Left lung (tissue), 10 donors: ENCODE data around the gene RNF38. TPM values are rescaled to one million over a fixed set of nuclear protein-coding genes. Genes with fewer than 3 reads are reported as not detected.
"Not testable (repeated sequence)": the region's sequence is repeated elsewhere in the genome, so short reads cannot be mapped to it uniquely, and the experiment has no call there.

Source experiments
- ATAC-seq: fragments of 200-7000 bp; cut with Tn5 transposase; one replicate; pipeline ENCODE4 v1.9.1; 2020; ENCODE audit warnings: moderate library complexity
- DNase-seq, 4 donors: peaks; one replicate each; pipeline ENCODE4 v3.0.0-alpha.2; 2013 to 2020
- H3K27ac ChIP-seq, 2 donors: fragments of 200-600 bp; sonication (generic) in 1 of 2; one replicate each; pipeline versions ENCODE4 v1.5.0 to v1.8.0; 2020 to 2021
- H3K27me3 ChIP-seq, 2 donors: fragments of 200-600 bp; sonication (generic) in 1 of 2; one replicate each; pipeline versions ENCODE4 v1.5.0 to v1.8.0; 2020 to 2021
- H3K36me3 ChIP-seq, 2 donors: fragments of 200-600 bp; sonication (generic) in 1 of 2; one replicate each; pipeline versions ENCODE4 v1.5.0 to v1.8.0; 2020 to 2021
- H3K4me1 ChIP-seq, 2 donors: fragments of 200-600 bp; one replicate each; pipeline ENCODE4 v1.8.0; 2021
- H3K4me3 ChIP-seq, 2 donors: fragments of 200-600 bp; sonication (generic) in 1 of 2; one replicate each; pipeline versions ENCODE4 v1.5.0 to v1.8.0; 2020 to 2021; ENCODE audit warnings: mild to moderate bottlenecking in 1 of 2
- H3K9me3 ChIP-seq, 2 donors: fragments of 200-600 bp; sonication (generic) in 1 of 2; one replicate each; pipeline versions ENCODE4 v1.5.0 to v1.8.0; 2020 to 2021
- CTCF ChIP-seq, 2 donors: fragments of 200-600 bp; sonication (generic) in 1 of 2; IDR thresholded peaks; one replicate each; pipeline versions ENCODE4 v1.5.0 to v1.8.0; 2021; ENCODE audit warnings: antibody characterized with exemption in 2 of 2
- intact Hi-C, 2 donors: fragments of 100-400 bp; cut with DNase I; formaldehyde crosslinking; loops; one replicate each; pipeline versions ENCODE4 v1.11.2 to v1.14.2; 2022
- polyA plus RNA-seq, 6 donors: library from polyadenylated mRNA; unstranded; fragments of 120-200 nt; gene quantifications; one replicate each; pipeline ENCODE4 v1.2.1, GENCODE V29; 2013; ENCODE audit not compliant: insufficient read length in 6 of 6
- total RNA-seq, 2 donors: library from RNA; stranded (reverse); fragmentation: NEBNext Ultra II Directional; extraction: Animal tissue kit (Norgen Biotek cat#: 25700); gene quantifications; one replicate each; pipeline ENCODE4 v1.2.1, GENCODE V29; 2021
- donor health status: DM: no; HTN: yes; CAD: no.
- donor health status: DM: no; HTN: no; CAD: no.

Gene RNF38
- total and polyA plus RNA-seq, 8 donors: 35.5 to 47.2 (median 41.0) TPM

GRCh38 chr9:36297798-36298197 is 102.3 kb downstream of the RNF38 start:
- no peaks in the 10 kb centered on the region for H3K4me1 ChIP-seq
- H3K9me3 ChIP-seq: no peaks in the 10 kb centered on the region
- H3K27me3 ChIP-seq: no peaks in the 10 kb centered on the region
- DNase-seq (no peak), ATAC-seq (no peak)
- intact Hi-C loops: no loop called here
- no peak for TF ChIP-seq CTCF (IDR thresholded peaks at IDR 0.05)
- H3K36me3 ChIP-seq: no peaks in the 10 kb centered on the region
- H3K27ac ChIP-seq: no peak overlapping the region
- no peak overlapping the region for H3K4me3 ChIP-seq

GRCh38 chr9:36294996-36295395 is 105.1 kb downstream of the RNF38 start:
- H3K4me3 ChIP-seq, ATAC-seq, DNase-seq, intact Hi-C loops, H3K36me3 ChIP-seq, H3K27me3 ChIP-seq, H3K9me3 ChIP-seq, H3K27ac ChIP-seq, H3K4me1 ChIP-seq: not testable (repeated sequence)

- Histone ChIP-seq H3K4me1 (no peaks in the 10 kb centered on the region), H3K27ac (no peak overlapping the region), H3K27me3 (no peaks in the 10 kb centered on the region), H3K9me3 (no peaks in the 10 kb centered on the region), H3K36me3 (no peaks in the 10 kb centered on the region), H3K4me3 (no peak overlapping the region)
- intact Hi-C loops: no loop called here
- ATAC-seq (no peak), DNase-seq (no peak)
- no peak for TF ChIP-seq CTCF (IDR thresholded peaks at IDR 0.05)
These were observed 106.2 kb downstream of the RNF38 start for GRCh38 chr9:36293918-36294317.

- no peak overlapping the region for H3K27ac ChIP-seq
- H3K9me3 ChIP-seq: no peaks in the 10 kb centered on the region
- no peak for TF ChIP-seq CTCF (IDR thresholded peaks at IDR 0.05)
- H3K4me1 ChIP-seq: no peaks in the 10 kb centered on the region
- H3K36me3 ChIP-seq: no peaks in the 10 kb centered on the region
- intact Hi-C loops: no loop called here
- H3K4me3 ChIP-seq: no peak overlapping the region
- no peak for ATAC-seq
- H3K27me3 ChIP-seq: no peaks in the 10 kb centered on the region
- no peak for DNase-seq
These were observed 106.9 kb downstream of the RNF38 start for GRCh38 chr9:36293171-36293570.

GRCh38 chr9:36292641-36293040 is 107.4 kb downstream of the RNF38 start:
- intact Hi-C loops: no loop called here
- no peak for ATAC-seq
- no peak for TF ChIP-seq CTCF (IDR thresholded peaks at IDR 0.05)
- DNase-seq: no peak
- Histone ChIP-seq H3K4me3 (no peak overlapping the region), H3K36me3 (no peaks in the 10 kb centered on the region), H3K9me3 (no peaks in the 10 kb centered on the region), H3K27ac (no peak overlapping the region), H3K4me1 (no peaks in the 10 kb centered on the region), H3K27me3 (no peaks in the 10 kb centered on the region)

- no peaks in the 10 kb centered on the region for H3K27me3 ChIP-seq
- DNase-seq (no peak), ATAC-seq (no peak)
- no peak overlapping the region for H3K4me3 ChIP-seq
- TF ChIP-seq CTCF (IDR thresholded peaks at IDR 0.05): no peak
- no peaks in the 10 kb centered on the region for H3K36me3 ChIP-seq
- H3K27ac ChIP-seq: no peak overlapping the region
- intact Hi-C loops: no loop called here
- no peaks in the 10 kb centered on the region for H3K9me3 ChIP-seq
- no peaks in the 10 kb centered on the region for H3K4me1 ChIP-seq
These were observed 109.1 kb downstream of the RNF38 start for GRCh38 chr9:36290996-36291395.
